HG02981 (cell line): ENCODE results near the gene PLA2G10.
A peak's percentile ranks its signal among the peaks of the same experiment; 100 is the strongest.
"Not testable (repeated sequence)": the region's sequence is repeated elsewhere in the genome, so short reads cannot be mapped to it uniquely, and the experiment has no call there.

Source experiments
- ATAC-seq: cut with Tn5 transposase; IDR thresholded peaks from one replicate; pipeline ENCODE4 v1.9.1; 2021; ENCODE audit warnings: mild to moderate bottlenecking, moderate library complexity; ENCODE audit not compliant: unreplicated experiment

Gene PLA2G10

DNA sequence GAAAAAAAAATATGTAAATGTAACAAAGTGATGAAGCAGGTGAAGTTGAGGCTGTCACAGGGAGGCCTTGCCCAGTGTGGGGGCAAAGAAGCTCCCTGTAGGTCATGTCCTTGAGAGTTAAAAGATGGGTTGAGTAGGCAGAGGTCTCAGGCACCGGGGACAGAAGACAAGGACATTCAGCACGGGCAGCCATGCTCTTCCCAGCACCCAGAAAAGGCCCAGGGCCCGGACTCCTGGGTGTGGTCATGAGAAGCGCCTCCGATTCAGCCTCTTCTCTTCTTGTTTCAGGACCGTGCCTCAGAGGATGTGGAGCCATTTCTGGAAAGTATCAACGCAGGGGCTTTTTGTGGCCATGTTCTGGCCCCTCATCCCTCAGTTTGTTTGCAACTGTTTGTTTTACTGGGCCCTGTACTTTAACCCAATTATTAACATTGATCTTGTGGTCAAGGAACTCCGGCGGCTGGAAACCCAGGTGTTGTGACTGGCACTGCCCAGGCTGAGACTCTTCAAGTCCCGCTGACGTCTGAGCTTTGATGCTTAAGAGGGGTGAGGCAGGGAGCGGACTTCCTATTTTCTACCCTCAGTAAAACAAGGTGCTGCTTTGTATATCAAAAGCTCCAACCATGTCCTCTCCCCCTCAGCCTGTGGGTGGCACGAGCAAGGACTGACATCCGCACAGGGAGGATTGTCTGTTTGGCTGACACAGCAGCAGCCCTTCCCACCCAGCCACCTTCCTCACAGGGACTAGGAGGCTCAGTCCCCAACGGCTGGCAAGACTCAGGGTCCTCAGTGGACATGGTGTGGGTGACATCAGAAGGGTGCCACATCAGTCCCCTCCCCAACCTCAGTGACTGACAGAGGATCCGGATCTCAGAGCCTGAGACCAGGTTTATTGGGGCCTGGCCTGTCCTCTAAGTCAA, 26.5 kb downstream of the PLA2G10 start:
- no peak for ATAC-seq

DNA sequence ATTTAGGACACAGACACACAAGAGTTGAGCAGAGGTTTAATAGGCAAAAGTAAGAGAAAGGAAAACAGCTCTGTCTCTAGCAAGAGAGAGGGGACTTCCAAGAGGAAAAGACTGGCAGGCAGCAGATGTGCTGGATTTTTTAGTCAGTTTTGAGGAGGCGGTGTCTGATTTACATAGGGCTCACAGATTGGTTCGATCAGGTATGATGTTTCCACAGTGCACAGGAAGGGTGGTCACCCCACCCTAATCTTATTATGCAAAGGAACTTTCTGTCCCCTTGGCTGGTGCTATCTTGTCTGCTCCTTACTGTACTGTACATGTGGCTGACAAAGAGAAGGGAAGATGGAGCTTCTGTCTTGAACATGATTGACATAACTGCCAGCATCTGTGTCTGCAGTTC, 36.0 kb downstream of the PLA2G10 start:
- no peak for ATAC-seq

GRCh38 chr16:14652726-14653125, 41.4 kb downstream of the PLA2G10 start:
- no peak for ATAC-seq

DNA sequence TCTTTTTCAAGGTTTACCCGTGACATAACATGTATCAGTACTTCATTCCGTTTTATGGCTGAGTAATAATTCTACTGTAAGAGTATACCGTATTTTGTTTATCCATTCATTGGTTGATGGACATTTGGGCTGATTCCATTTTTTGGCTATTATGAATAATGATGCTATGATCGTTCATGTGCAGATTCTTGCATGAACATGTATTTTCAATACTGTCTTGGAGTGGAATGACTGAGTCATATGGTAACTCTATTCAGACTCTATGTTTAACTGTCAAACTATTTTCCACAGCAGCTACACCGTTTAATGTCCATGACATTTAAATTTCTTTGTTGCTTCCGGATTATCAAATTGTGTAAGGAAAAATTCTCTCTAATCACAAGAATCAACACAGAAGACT, 43.5 kb downstream of the PLA2G10 start:
- no peak for ATAC-seq

DNA sequence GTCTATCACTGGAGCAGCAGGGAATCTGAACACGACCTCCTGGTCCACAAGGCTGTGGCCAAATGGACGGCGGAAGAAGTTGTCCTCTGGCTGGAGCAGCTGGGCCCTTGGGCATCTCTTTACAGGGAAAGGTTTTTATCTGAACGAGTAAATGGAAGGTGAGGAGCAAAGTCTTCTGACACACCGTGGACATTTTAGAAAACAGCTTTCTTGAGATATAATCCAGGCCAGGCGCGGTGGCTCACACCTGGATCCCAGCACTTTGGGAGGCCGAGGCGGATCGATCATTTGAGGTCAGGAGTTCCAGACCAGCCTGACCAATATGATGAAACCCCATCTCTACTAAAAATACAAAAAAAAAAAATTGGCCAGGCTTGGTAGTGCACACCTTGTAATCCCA, 44.3 kb downstream of the PLA2G10 start:
- ATAC-seq = no peak

GRCh38 chr16:14641926-14642325, 52.2 kb downstream of the PLA2G10 start:
- ATAC-seq = no peak

DNA sequence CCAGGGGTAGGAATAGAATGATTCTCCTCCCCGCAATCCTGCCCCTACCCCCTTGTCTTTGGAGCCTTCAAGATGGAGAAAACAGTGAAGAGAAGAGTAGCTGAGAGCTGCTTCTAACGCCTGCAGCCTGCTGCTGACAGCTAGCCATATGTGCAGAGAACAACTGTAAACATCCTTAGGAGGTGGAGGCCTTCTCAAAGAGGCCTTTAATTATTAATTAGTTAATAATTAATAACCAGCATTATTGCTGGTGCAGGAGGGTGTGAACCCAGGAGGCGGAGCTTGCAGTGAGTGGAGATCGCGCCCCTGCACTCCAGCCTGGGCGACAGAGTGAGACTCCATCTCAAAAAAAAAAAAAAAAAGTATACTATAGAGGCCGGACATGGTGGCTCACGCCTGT, 52.9 kb downstream of the PLA2G10 start:
- ATAC-seq = no peak

DNA sequence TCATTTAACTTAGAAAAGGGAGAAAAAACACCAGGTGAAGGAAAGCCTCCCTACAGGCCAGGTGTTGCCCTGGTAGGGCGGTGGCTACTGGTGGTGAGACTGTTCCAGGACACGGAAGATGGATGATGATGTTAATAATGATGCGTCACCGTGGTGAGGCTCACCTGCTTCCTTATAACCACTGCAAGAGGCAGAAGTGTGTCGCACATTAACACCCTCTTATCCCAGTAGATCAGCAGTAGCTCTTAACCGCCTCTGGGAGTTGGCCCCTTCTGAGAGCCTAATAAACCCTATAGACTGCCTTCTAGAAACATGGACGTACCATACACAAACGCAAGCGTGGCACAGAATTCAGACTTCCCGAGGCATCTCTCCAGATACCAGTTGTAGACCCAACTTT, 53.6 kb downstream of the PLA2G10 start:
- ATAC-seq = no peak

DNA sequence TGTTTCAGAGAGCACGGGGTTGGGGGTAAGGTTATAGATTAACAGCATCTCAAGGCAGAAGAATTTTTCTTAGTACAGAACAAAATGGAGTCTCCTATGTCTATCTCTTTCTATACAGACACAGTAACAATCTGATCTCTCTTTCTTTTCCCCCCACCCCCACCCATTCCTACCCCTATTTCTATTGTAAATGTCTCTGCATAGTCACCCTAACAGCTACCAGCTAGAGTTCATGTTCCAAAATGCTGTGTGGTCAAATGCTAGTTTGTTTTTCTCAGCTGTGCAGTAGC, 57.2 kb downstream of the PLA2G10 start:
- not testable (repeated sequence) for ATAC-seq

DNA sequence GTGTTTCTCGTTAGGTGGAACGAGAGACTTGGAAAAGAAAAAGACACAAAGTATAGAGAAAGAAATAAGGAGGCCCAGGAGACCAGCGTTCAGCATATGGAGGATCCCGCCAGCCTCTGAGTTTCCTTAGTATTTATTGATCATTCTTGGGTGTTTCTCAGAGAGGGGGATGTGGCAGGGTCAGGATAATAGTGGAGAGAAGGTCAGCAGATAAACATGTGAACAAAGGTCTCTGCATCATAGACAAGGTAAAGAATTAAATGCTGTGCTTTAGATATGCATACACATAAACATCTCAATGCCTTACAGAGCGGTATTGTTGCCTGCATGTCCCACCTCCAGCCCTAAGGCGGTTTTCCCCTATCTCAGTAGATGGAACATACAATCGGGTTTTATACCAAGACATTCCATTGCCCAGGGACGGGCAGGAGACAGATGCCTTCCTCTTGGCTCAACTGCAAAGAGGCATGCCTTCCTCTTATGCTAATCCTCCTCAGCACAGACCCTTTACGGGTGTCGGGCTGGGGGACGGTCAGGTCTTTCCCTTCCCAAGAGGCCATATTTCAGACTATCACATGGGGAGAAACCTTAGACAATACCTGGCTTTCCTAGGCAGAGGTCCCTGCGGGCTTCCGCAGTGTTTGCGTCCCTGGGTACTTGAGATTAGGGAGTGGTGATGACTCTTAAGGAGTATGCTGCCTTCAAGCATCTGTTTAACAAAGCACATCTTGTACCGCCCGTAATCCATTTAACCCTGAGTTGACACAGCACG, 57.7 kb downstream of the PLA2G10 start:
- not testable (repeated sequence) for ATAC-seq

DNA sequence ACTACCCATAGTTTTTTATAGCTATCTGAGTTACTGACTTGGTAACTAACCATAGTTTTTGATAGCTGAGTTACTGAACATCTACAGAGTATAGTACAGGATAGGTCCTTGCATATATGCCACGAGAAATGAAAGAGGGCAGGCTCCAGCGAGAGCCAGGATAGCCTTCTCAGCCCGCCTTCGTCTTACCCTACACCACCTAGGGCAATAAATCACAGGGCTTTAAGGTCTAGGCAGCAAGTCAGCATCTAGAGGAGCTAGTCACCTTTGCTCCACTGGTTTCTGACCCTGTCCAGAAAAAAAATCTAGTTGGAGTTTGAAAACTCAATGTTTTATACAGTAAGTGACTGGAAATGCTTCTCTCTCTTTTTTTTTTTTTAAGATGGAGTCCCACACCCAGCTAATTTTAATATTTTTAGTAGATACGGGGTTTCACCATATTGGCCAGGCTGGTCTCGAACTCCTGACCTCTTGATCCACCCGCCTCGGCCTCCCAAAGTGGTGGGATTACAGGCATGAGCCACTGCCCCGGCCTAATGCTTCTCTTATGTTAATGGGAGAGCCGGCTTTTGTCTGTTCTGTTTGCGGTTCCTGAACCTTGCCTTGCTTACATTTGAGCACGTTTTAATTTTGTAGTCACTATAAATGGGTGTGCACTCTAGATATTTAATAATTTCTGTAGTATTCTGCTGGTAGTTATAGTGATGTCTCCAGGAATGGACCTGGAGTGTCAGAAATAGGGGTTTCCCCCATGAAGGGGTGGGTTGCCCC, 58.5 kb downstream of the PLA2G10 start:
- no peak for ATAC-seq

DNA sequence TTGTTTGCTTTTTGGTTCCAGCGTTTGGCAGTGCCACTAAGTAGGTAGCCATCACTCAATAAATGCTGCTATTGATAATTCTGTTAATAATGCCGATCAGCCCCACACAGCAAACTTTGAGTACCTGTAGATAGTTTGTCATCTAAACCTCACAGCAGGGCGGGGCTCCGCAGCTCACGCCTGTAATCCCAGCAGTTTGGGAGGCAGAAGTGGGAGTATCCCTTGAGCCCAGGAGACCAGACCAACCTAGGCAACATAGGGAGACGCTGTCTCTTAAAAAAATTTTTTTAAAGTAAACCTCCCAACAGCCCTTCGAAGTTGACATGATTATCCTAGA, 59.8 kb downstream of the PLA2G10 start:
- no peak for ATAC-seq

- ATAC-seq = peak; percentile 72
These were observed 61.2 kb downstream of the PLA2G10 start, which contains the start of gene BFAR for GRCh38 chr16:14632693-14633569. Gene BFAR (plus strand): TSS chr16:14632951. CDS start chr16:14644347, 11,396 bp downstream.

DNA sequence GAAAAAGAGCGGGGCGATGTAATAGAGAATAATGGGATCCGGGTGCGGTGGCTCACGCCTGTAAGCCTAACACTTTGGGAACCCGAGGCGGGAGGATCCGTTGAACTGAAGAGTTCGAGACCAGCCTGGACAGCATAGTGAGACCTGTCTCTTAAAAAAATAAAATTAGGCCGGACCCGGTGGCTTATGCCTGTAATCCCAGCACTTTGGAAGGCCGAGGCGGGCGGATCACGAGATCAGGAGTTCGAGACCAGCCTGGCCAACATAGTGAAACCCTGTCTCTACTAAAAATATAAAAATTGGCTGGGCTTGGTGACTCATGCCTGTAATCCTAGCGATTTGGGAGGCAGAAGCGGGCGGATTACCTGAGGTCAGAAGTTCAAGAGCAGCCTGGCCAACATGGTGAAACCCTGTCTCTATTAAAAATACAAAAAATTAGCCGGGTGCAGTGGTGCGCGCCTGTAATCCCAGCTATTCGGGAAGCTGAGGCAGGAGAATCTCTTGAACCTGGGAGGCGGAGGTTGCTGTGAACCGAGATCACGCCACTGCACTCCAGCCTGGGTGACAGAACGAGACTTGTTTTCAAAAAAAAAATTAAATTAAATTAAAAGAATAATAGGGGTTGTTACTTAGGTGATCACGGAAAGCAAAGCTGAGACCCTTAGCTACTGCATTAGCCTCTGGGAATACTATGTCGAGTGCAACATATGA, 63.3 kb downstream of the PLA2G10 start:
- ATAC-seq = not testable (repeated sequence)

DNA sequence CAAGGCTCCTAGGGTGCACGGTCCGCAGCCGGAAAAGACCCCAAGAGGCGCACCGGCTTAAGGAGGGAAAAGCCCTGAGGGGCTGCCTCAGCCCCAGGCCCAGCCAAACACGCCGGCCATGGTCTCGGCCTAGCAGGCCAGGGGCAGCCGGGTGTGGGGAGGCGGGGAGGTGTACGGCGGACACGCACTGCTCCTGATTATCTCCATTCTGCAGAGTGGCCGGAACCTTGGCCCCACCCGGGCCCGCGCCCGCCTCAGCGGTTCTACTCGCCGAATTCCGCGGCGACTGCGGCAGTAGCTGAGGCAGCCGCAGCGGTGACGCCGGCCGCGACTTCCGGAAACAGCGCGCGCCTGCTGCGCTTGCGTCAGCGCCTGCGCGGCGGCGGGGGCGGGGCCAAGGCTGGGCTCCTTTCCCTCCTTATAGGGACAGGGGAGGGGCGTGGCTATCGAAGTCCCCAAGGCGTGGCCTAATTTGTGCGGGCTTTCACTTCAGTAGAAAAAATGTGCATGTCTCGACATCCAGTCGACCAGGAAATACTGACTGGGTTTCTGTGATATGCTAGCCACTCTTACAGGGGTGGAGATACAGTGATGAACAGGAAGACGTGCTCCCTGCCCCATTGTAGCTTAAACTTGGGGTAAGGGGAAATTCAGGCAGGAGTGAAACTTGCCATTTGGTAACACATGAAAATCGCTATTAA, 64.0 kb downstream of the PLA2G10 start, which contains the start of gene PARN:
PARN (minus strand) TSS at position 342 of the 701 bp plus-strand sequence; CDS start at position 207, 135 bp downstream.
- peak; percentile 44 for ATAC-seq

GRCh38 chr16:14629612-14629918, 64.5 kb downstream of the PLA2G10 start:
- peak; percentile 1 for ATAC-seq

- no peak for ATAC-seq
These were observed 65.1 kb downstream of the PLA2G10 start for GRCh38 chr16:14628806-14629611.

- ATAC-seq = no peak
These were observed 67.0 kb downstream of the PLA2G10 start for GRCh38 chr16:14627078-14627477.
